GM23248 (cell line): ENCODE data around the gene DNLZ.

Experiments
- EZH2 ChIP-seq: fragments of 200-600 bp; sonication (generic); IDR thresholded peaks from 2 replicates; pipeline ENCODE4 v1.6.1; 2018; ENCODE audit warnings: antibody characterized with exemption, mild to moderate bottlenecking; ENCODE audit not compliant: insufficient read depth, poor library complexity, severe bottlenecking
- EZH2phosphoT487 ChIP-seq: fragments of 200-600 bp; sonication (generic); IDR thresholded peaks from 2 replicates; pipeline ENCODE4 v1.6.1; 2018; ENCODE audit warnings: antibody characterized with exemption, moderate library complexity, mild to moderate bottlenecking, low read depth; ENCODE audit not compliant: insufficient read depth

DNA sequence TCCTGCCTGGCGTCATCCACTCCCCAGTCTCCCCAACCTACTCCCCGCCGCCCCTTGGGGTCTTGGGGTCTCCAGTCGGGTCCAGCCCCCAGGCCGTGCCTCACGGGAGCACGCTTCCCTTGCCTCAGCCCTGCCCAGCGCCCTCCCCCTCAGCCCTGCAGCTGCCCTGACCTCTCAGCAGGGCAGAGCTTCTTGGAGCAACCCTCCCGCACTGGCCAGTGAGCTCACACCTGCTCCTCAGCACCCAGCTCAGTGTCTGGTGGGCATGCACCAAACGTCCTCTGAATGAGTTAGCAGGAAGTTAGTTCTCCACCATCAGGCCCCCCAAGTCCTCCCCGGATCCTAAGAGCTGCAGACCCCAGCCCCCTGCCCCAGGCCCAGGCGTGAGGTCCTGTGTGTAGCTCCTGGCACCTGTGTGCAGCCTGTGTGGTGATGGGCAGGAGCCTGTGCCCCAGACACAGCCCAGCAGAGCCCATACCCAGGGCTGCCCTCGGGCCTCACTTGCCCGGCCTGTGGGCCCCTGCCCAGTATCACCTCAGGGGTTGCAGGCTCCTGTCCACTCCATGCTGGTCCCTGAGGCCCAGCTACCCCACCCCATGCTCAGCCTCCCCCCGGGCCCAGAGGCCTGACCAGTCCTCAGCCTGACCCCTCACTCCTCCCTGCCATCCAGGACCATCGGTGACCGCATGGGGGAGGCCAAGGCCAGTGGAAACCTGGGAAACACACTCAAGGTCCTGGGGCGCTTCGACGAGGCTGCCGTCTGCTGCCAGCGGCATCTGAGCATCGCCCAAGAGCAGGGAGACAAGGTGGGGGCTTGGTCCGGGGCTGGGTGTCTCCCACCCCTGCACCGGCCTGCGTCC is 28.0 kb downstream of the DNLZ start:
- TF ChIP-seq EZH2, result no peak
- TF ChIP-seq EZH2phosphoT487, result no peak
